NCI-H345 treated with DMSO at 0.1 percent for 48 hours (cell line): ENCODE results near the gene CD59.
"Not testable (repeated sequence)": the region's sequence is repeated elsewhere in the genome, so short reads cannot be mapped to it uniquely, and the experiment has no call there.

Experiments
- DNase-seq: peaks from one replicate; lab custom pipeline; 2025; ENCODE audit not compliant: unreplicated experiment; lab: John Stamatoyannopoulos, UW

The CD59 gene

GRCh38 chr11:33669598-33670249 is 66.5 kb downstream of the CD59 start:
- no peak for DNase-seq

GRCh38 chr11:33668951-33669596 is 67.1 kb downstream of the CD59 start:
- no peak for DNase-seq

- DNase-seq = no peak
Measured at GRCh38 chr11:33668468-33668825, 67.8 kb downstream of the CD59 start.

- DNase-seq = no peak
Measured at GRCh38 chr11:33667819-33668467, 68.3 kb downstream of the CD59 start.

GRCh38 chr11:33665350-33666106 is 70.7 kb downstream of the CD59 start:
- no peak for DNase-seq

- no peak for DNase-seq
Measured at GRCh38 chr11:33664827-33665226, 71.4 kb downstream of the CD59 start.

- DNase-seq = no peak
Measured at GRCh38 chr11:33664166-33664565, 72.1 kb downstream of the CD59 start.

GRCh38 chr11:33663121-33663520 is 73.1 kb downstream of the CD59 start:
- DNase-seq = no peak

GRCh38 chr11:33661526-33661925 is 74.7 kb downstream of the CD59 start:
- DNase-seq = not testable (repeated sequence)

- no peak for DNase-seq
Measured at GRCh38 chr11:33660962-33661361, 75.3 kb downstream of the CD59 start.

- no peak for DNase-seq
Measured at GRCh38 chr11:33659370-33660139, 76.7 kb downstream of the CD59 start.

- no peak for DNase-seq
Measured at GRCh38 chr11:33658195-33658900, 77.9 kb downstream of the CD59 start.

GRCh38 chr11:33657757-33658156 is 78.5 kb downstream of the CD59 start:
- peak; percentile 48 for DNase-seq

- no peak for DNase-seq
Measured at GRCh38 chr11:33656768-33657167, 79.5 kb downstream of the CD59 start.

GRCh38 chr11:33655842-33656600 is 80.2 kb downstream of the CD59 start:
- DNase-seq = no peak

- no peak for DNase-seq
Measured at GRCh38 chr11:33654594-33654993, 81.6 kb downstream of the CD59 start.
